Fibroblast of skin of left quadriceps (primary cell): Measurements from ENCODE around the gene RFX4.
A peak's percentile ranks its signal among the peaks of the same experiment; 100 is the strongest.
"Not testable (repeated sequence)": the region's sequence is repeated elsewhere in the genome, so short reads cannot be mapped to it uniquely, and the experiment has no call there.

ENCODE experiments used
- DNase-seq, 2 experiments: peaks; one replicate each; pipeline ENCODE4 v3.0.0-alpha.2; 2013; ENCODE audit warnings: low read depth in 2 of 2

The RFX4 gene

DNA sequence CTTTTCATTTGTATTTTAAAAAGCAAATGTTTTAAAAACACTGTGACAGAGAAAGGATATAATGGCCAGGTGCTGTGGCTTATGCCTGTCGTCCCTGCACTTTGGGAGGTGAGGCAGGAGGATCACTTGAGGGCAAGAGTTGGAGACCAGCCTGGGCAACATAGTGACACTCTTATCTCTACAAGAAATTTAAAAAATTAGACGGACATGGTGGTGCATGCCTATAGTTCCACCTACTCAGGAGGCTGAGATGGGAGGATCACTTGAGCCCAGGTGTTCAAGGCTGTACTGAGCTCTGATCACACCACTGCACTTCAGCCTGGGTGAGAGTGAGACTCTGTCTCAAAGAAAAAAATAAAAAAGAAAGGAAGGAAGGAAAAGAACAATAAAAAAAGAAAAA lies 7.8 kb downstream of the RFX4 start:
- DNase-seq, result no peak

GRCh38 chr12:106594447-106594846 lies 11.6 kb downstream of the RFX4 start:
- DNase-seq, result no peak

- no peak for DNase-seq
Measured at GRCh38 chr12:106595268-106595667, 12.5 kb downstream of the RFX4 start.

GRCh38 chr12:106598003-106598402 lies 15.2 kb downstream of the RFX4 start:
- DNase-seq, result no peak

GRCh38 chr12:106599302-106599701 lies 16.5 kb downstream of the RFX4 start:
- no peak for DNase-seq

- no peak for DNase-seq
Measured at GRCh38 chr12:106600503-106600902, 17.7 kb downstream of the RFX4 start.

DNA sequence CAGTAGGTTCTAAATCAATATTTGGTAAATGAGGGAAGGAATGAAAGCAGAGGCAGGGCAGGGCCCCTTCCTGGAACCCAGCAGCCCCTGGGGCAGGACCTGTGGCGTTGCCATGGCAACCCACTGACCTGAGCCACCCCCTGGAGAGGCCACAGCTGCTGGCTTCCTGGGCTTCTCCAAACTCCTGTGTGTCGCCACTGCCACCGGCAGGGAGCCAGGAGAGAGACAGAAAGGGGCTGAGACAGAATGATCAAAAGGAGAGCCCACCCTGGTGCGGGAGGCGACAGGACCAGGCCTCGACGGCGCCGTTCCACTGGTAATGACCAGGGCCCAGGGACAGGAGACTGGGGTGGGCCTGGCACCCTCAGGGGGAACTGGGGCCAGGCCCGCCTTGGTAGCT lies 18.2 kb downstream of the RFX4 start:
- no peak for DNase-seq

GRCh38 chr12:106601496-106601895 lies 18.7 kb downstream of the RFX4 start:
- DNase-seq, result no peak

DNA sequence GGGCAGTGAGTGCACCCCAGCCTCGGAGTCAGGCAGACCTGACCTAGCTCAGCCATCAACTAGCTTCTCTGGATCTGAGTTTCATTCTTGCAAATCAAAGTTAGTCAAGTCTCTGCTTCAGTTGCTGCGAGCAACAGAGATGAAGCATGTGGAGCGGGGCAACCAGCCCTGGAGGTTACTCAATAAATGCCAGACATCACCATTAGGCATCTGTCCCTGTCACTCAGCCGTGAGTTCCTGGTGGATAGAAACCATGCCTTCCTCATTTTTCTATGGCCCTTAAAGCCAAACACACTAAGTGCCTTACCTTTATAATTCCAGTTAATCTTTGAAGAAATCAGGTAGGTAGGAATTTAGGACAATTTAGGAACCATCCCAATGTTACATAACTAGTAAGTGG lies 19.3 kb downstream of the RFX4 start:
- no peak for DNase-seq

DNA sequence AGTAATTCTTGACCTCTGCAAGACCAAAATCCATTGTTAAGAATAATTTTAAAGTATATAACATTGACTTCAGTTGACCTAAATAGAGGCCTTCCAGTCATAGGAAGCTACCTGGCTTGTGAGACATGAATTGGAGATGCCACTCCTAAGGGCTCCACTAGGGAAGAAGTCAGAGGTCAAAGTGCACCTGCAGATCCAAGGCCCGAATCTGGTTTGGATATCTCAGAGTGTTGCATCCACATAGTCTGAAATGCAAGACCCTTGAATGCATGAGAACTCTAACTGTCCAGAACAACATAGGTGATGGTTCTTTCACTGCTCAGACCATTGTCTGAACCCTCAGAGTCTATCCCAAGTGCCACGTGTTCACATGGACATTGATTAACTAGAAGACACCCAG lies 22.4 kb downstream of the RFX4 start:
- DNase-seq, result no peak

DNA sequence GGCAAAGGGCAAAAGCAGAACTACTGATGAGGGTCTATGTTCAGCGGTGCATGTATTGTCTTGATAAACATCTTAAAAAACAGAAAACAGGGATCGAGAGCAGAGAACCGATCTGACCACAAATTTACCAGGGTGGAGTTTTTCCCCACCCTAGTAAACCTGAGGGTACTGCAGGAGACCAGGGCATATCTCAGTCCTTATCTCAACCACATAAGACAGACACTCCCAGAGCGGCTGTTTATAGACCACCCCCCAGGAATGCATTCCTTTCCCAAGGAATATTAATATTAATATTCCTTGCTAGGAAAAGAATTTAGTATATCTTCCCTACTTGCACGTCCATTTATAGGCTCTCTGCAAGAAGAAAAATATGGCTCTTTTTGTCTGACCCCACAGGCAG lies 37.8 kb downstream of the RFX4 start:
- not testable (repeated sequence) for DNase-seq

GRCh38 chr12:106625976-106626375 lies 43.2 kb downstream of the RFX4 start:
- DNase-seq, result no peak

GRCh38 chr12:106629797-106630659 lies 47.2 kb downstream of the RFX4 start:
- peak; percentile 6 to 11 for DNase-seq

GRCh38 chr12:106631150-106631549 lies 48.3 kb downstream of the RFX4 start:
- no peak for DNase-seq

DNA sequence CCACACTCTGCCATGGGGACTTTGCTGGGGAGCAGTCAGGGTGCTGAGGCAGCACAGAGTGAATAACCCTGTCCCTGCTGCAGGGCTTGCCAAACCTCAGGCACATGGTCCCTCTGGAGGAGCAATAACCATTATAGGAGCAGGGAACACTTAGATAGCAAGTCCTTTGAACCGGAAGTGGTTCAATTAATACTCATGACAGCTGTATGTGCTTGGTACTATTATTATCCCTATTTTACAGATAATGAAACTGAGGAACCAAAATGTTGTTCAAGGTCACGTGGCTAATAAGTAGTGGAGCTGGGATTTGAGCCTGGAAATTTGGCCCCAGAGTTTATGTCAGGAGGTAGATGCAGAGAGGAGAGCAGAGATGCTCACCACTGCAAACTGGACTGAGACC lies 49.0 kb downstream of the RFX4 start:
- DNase-seq, result no peak

- no peak for DNase-seq
Measured at GRCh38 chr12:106632797-106633450, 50.1 kb downstream of the RFX4 start.

GRCh38 chr12:106633451-106633823 lies 50.6 kb downstream of the RFX4 start:
- DNase-seq, result no peak

DNA sequence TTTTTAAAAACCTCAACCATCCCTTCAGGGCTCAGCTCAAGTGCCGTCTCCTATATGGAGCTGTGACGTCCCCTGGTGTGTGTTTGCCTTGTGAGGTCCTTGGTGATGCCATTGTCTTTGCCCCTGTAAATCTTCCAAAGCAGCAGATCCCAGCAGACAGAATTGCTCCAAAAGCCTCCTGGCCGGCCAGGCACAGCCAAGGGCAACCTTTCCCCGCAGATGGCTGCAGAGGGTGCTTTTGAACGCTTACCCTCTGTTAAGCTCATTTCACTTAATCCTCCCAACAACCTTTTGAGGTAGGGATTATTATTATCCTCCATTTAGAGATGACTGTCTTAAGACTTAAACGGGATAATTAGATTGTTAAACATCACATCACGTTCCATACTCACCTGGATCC lies 51.4 kb downstream of the RFX4 start:
- no peak for DNase-seq

DNA sequence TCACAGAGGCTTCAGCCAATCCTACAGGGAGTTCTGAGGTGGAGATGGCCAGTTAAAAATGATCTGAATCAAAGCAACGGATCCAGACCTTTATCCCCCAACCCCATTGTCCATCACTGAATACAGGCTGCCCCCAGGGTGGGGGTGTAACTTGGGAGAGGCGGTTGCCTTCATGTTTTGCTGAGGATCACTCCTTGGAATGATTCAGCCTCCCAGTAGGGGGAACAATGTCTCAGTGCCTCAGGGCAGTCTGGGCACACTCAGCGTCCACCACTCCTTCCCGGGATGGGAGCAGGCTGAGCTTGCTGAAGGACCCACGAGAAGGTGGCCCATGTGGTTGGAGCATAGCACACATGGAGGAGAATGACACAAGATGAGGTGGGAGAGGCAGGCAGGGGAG lies 60.2 kb downstream of the RFX4 start:
- DNase-seq, result no peak

DNA sequence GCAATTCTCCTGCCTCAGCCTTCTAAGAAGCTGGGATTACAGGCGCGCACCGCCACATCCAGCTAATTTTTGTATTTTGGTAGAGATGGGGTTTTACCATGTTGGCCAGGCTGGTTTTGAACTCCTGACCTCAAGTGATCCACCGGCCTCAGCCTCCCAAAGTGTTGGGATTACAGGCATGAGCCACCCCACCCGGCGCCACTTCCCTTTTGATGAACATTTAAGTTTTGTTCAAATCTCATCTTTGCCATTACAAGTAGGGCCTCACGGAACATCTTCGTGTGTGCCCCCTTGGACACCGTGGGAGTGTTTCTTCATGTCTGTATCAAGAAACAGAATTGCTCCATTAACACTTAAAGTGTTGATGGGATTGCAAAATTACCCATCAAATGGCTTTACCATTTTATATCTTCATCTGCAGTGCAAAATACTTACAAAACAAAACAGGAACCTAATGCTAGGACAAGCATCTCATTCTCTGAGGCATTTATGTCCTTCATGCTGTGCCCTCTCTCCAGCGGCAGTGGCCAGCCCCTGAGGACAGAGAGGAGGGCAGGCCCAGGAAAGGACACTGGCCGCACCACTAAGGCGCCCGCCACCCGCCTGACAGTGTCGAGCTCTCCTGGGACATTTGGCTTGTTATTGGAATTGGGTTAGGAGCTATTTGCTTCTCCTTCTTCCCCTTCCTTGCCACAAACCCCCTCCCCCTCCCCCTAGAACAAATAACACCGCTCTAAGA lies 61.7 kb downstream of the RFX4 start:
- DNase-seq, result no peak

- no peak for DNase-seq
Measured at GRCh38 chr12:106645074-106645421, 62.2 kb downstream of the RFX4 start.

- no peak for DNase-seq
Measured at GRCh38 chr12:106645465-106646330, 62.9 kb downstream of the RFX4 start.
